ENCODE results near the gene SEC16B. TPM values are rescaled to one million over a fixed set of nuclear protein-coding genes. Genes with fewer than 3 reads are reported as not detected.

SEC16B gene
- total RNA-seq = 1 to 10 TPM in 3 of 4 donors, under 1 TPM in 1; 0.47 to 2.3 (median 1.3) TPM

GRCh38 chr1:177969825-177970371, at the start of gene SEC16B:
TSS of gene SEC16B (minus strand) at chr1:177970058. CDS start at chr1:177967981, 2,077 bp downstream.
- intact Hi-C loops (cut with DNase I; ENCODE audit: low total_unique reads) = no loop called here
- Histone ChIP-seq H3K9me3 (no peaks in the 10 kb centered on the region), H3K27ac (peak within 1 kb of the TSS in 1 of 4 donors; percentile 38), H3K4me1 (peaks cover 0 to 5% of the 10 kb centered on the region in 2 donors), H3K36me3 (peaks cover 0 to 11% of the 10 kb centered on the region in 2 donors), H3K4me3 (no peak within 1 kb of the TSS), H3K27me3 (no peaks in the 10 kb centered on the region)
- DNase-seq (no peak), ATAC-seq (no peak)
- no peak for TF ChIP-seq CTCF (IDR thresholded peaks at IDR 0.05 in 4 of 5, conservative IDR thresholded peaks at IDR 0.05 in 1 of 5)
- no peak for TF ChIP-seq POLR2A (IDR thresholded peaks at IDR 0.05)
- in situ Hi-C loops (cut with MboI; ENCODE audit: low sequenced_read_pairs in 4 of 4) = loop anchor here in 1 of 4 donors (10.0 kb wide), 1 partner anchor 65 kb away; no protein-coding TSS in a partner anchor

GRCh38 chr1:178019622-178020021, 49.8 kb upstream of the SEC16B start:
- Histone ChIP-seq H3K27ac (no peak overlapping the region), H3K4me3 (no peak overlapping the region), H3K9me3 (no peaks in the 10 kb centered on the region), H3K36me3 (peaks cover 0 to 59% of the 10 kb centered on the region in 2 donors), H3K27me3 (no peaks in the 10 kb centered on the region), H3K4me1 (no peaks in the 10 kb centered on the region)
- in situ Hi-C loops (cut with MboI; ENCODE audit: low sequenced_read_pairs in 4 of 4) (no loop called here), intact Hi-C loops (cut with DNase I; ENCODE audit: low total_unique reads) (loop anchor here (10.0 kb wide), 1 partner anchor 575 kb away; no protein-coding TSS in a partner anchor)
- DNase-seq = no peak
- no peak for ATAC-seq
- no peak for TF ChIP-seq POLR2A (IDR thresholded peaks at IDR 0.05)
- TF ChIP-seq CTCF (IDR thresholded peaks at IDR 0.05 in 4 of 5, conservative IDR thresholded peaks at IDR 0.05 in 1 of 5) = no peak

GRCh38 chr1:178019208-178019607, 49.4 kb upstream of the SEC16B start:
- Histone ChIP-seq H3K27me3 (no peaks in the 10 kb centered on the region), H3K4me1 (no peaks in the 10 kb centered on the region), H3K27ac (no peak overlapping the region), H3K36me3 (peaks cover 0 to 55% of the 10 kb centered on the region in 2 donors), H3K4me3 (no peak overlapping the region), H3K9me3 (no peaks in the 10 kb centered on the region)
- DNase-seq (no peak), ATAC-seq (no peak)
- in situ Hi-C loops (cut with MboI; ENCODE audit: low sequenced_read_pairs in 4 of 4) (no loop called here), intact Hi-C loops (cut with DNase I; ENCODE audit: low total_unique reads) (loop anchor here (10.0 kb wide), 1 partner anchor 574 kb away; no protein-coding TSS in a partner anchor)
- TF ChIP-seq POLR2A (IDR thresholded peaks at IDR 0.05) (no peak), CTCF (IDR thresholded peaks at IDR 0.05 in 4 of 5, conservative IDR thresholded peaks at IDR 0.05 in 1 of 5) (no peak)

- Histone ChIP-seq H3K27ac (no peak overlapping the region), H3K27me3 (no peaks in the 10 kb centered on the region), H3K9me3 (no peaks in the 10 kb centered on the region), H3K4me1 (peaks cover 0 to 1% of the 10 kb centered on the region in 2 donors), H3K4me3 (no peak overlapping the region), H3K36me3 (peaks cover 0 to 49% of the 10 kb centered on the region in 2 donors)
- intact Hi-C loops (cut with DNase I; ENCODE audit: low total_unique reads) = loop anchor here (10.0 kb wide), 1 partner anchor 573 kb away; no protein-coding TSS in a partner anchor
- ATAC-seq (no peak), DNase-seq (no peak)
- no peak for TF ChIP-seq CTCF (IDR thresholded peaks at IDR 0.05 in 4 of 5, conservative IDR thresholded peaks at IDR 0.05 in 1 of 5)
- no peak for TF ChIP-seq POLR2A (IDR thresholded peaks at IDR 0.05)
- in situ Hi-C loops (cut with MboI; ENCODE audit: low sequenced_read_pairs in 4 of 4) = no loop called here
Measured at GRCh38 chr1:178017517-178017916, 47.7 kb upstream of the SEC16B start.

All from gastrocnemius medialis (tissue), 4 donors.